C4-2B (cell line): ENCODE measurements around the gene DUS2.
"Not testable (repeated sequence)": the region's sequence is repeated elsewhere in the genome, so short reads cannot be mapped to it uniquely, and the experiment has no call there.

ENCODE experiments used
- H3K27ac ChIP-seq: fragments of 450-650 bp; 2 replicates; pipeline ENCODE4 v1.5.1; 2017
- CTCF ChIP-seq: fragments of 450-650 bp; conservative IDR thresholded peaks from 2 replicates; pipeline ENCODE4 v1.5.1; 2017; ENCODE audit warnings: mild to moderate bottlenecking
- ZFX ChIP-seq: fragments of 450-650 bp; IDR thresholded peaks from 2 replicates; pipeline ENCODE4 v1.6.1; 2017

DUS2 gene

GRCh38 chr16:68111379-68111778 lies 88.3 kb downstream of the DUS2 start:
- no peak for TF ChIP-seq CTCF
- no peak for TF ChIP-seq ZFX
- no peak overlapping the region for H3K27ac ChIP-seq

GRCh38 chr16:68113059-68113761 lies 90.1 kb downstream of the DUS2 start:
- no peak overlapping the region for H3K27ac ChIP-seq
- TF ChIP-seq ZFX (no peak), CTCF (no peak)

- TF ChIP-seq CTCF (no peak), ZFX (no peak)
- no peak overlapping the region for H3K27ac ChIP-seq
Measured at GRCh38 chr16:68113765-68114240, 90.7 kb downstream of the DUS2 start.

- H3K27ac ChIP-seq = not testable (repeated sequence)
Measured at GRCh38 chr16:68114939-68115338, 91.9 kb downstream of the DUS2 start.

GRCh38 chr16:68115851-68116250 lies 92.8 kb downstream of the DUS2 start:
- H3K27ac ChIP-seq = no peak overlapping the region
- no peak for TF ChIP-seq CTCF
- TF ChIP-seq ZFX = no peak

GRCh38 chr16:68116256-68116867 lies 93.3 kb downstream of the DUS2 start:
- no peak overlapping the region for H3K27ac ChIP-seq
- TF ChIP-seq CTCF (peak; percentile 57), ZFX (no peak)

- TF ChIP-seq ZFX (no peak), CTCF (no peak)
- H3K27ac ChIP-seq = no peak overlapping the region
Measured at GRCh38 chr16:68117884-68118283, 94.8 kb downstream of the DUS2 start.

GRCh38 chr16:68118954-68119353 lies 95.9 kb downstream of the DUS2 start:
- not testable (repeated sequence) for H3K27ac ChIP-seq

- not testable (repeated sequence) for H3K27ac ChIP-seq
Measured at GRCh38 chr16:68120496-68120895, 97.4 kb downstream of the DUS2 start.
